Activated naive CD4-positive, alpha-beta T cell (primary cell): Measurements from ENCODE around the gene RAD51B.
"Not testable (repeated sequence)": the region's sequence is repeated elsewhere in the genome, so short reads cannot be mapped to it uniquely, and the experiment has no call there.

ENCODE experiments used
- DNase-seq, 4 experiments: peaks; one replicate each; lab custom pipeline; 2025; lab: John Stamatoyannopoulos, UW

RAD51B gene

DNA sequence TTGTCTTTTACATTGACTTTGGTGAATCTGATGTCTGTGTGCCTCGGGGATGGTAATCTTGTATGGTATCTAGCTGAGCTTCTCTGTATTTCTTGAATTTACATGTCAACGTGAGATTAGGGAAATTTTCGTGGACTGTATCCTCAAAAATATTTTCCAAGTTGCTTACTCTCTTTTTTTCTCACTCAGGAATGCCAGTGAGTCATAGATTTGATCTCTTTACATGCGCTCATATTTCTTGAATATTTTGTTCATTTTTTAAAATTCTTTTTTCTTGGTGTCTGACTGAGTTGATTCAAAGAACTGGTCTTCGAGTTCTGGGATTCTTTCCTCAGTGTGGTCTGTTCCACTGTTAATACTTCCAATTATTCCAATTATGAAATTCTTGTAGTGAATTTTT, 207.7 kb downstream of the RAD51B start:
- DNase-seq: no peak

DNA sequence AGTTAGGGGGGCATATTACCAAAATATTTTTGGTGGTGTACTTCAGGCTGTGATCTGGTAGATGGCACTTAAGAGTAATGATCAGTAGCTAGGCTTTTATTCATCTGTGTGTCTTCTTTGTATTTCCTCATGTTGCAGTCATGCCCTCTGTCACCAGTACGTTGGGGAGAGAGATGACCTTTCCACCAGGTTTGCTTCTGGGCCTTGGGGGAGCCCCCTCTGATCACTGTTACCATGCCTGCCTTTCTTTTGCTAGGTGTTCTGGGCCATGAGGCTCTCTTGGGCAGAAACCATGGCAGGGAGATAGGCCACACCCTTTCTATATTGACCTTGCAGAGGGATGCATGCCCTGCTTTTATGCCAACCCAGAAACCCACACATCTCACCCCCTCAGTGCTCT, 208.5 kb downstream of the RAD51B start:
- no peak for DNase-seq

GRCh38 chr14:68031011-68031410, 211.4 kb downstream of the RAD51B start:
- not testable (repeated sequence) for DNase-seq

DNA sequence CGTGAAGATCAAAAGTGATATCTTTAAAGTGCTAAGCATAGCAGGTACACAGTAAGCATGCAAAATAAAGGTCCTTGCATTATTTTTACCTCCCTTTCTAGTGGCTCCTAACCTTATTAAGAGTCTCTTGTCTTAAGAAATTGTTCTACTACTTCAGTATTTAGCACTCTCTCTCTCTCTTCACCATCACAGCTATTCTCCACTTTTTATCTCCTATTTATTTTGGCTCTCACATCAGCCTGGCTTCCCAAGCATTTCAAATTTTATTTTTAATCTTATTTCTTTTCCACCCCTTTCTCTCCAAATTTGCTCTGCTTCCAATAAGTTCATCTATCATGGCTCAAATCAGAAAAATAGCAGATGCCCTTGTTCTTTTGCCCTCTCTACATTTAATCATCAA, 212.6 kb downstream of the RAD51B start:
- DNase-seq: no peak

DNA sequence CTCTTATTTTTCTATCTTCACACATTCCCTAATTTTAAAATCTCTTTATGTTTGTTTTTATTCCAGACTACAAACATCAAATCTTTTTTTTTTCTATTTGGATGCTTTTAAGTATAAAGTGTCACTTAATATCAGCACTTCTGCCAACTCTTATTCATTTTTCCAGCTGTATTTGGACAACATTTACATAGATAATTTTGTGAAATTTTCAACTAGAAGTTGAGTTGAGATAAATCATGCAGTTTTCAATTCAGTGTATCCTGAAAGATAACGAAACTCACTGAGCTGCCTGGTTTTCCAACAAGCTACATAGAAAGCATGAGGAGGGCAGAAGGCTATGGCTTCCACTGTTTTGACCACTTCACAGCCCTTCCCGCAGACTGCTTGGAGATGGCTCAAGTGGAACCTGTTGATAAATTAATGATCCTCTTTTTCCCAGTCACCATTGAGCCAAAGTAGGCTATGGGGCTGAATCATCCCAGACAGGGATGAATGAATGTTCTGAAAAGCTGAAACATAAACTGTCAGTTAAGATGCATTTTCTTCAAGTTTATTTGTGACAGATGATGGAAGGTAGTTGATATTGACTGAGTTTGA, 213.9 kb downstream of the RAD51B start:
- DNase-seq: no peak

DNA sequence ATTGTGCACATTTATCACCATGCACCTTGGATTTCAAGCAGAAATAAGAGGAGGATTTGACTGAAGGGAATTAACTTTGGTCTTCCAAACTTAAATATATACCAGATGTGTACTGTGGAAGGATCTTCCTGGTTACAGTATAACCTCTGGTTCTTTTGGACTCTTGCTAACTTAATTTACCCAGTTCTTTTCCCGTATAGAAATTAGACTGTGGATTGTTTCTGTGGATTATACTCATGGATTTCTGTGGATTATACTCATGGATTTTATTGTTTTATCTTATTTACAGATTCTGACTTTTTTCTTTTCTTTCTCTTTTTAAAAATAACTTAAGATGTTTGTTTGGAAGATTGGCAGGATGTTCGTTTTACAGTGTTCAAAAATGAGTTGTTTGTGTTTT, 215.3 kb downstream of the RAD51B start:
- DNase-seq: no peak

- DNase-seq: no peak
Observed at GRCh38 chr14:68036202-68036601, 216.6 kb downstream of the RAD51B start.

DNA sequence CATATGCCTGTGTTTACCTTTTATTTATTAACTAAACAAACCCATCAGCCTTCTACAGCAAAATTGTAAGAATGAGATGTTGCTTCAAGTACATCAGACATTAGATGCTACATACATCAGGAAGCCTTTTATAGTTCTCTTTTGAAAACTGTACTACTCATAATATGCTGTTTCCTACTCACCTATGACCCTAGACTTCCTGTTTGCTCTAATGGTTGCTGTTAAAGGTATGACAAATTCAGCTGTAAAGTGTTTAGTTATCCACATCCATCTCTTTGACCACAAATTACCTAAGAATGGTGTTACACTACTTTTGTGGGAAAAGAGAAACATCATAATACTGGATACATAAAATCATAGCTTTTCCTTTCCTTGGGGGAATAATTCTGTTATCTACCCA, 220.0 kb downstream of the RAD51B start:
- DNase-seq: no peak

DNA sequence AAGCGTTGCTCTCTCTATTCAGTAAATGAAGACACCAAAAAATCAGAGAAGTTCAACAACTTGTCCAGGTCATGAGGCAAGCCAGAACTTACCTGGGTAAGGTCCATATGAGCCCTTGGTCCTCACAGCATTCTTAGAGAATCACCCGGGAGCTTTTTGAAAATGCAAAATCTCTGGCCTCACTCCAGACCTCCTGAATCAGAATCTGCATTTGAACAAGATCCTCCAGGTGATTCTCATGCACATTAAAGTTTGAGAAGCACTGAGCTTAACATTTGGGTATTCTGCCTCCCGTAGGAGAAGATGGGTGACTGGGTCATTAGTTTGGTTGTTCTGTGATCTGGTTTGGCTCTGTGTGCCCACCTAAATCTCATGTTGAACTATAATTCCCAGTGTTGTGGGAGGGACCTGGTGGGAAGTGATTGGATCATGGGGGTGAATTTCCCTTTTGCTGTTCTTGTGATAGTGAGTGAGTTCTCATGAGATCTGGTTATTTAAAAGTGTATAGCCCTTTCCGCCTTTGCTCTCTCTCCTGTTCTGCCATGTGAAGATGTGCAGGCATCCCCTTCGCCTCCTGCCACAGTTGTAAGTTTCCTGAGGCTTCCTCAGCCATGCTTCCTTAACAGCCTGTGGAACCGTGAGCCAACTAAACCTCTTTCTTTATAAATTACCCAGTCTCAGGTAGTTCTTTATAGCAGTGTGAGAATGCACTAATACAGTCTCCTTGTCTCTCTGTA, 221.2 kb downstream of the RAD51B start:
- DNase-seq: no peak

GRCh38 chr14:68041876-68042354, 222.3 kb downstream of the RAD51B start:
- no peak for DNase-seq

GRCh38 chr14:68042586-68043210, 223.1 kb downstream of the RAD51B start:
- no peak for DNase-seq

DNA sequence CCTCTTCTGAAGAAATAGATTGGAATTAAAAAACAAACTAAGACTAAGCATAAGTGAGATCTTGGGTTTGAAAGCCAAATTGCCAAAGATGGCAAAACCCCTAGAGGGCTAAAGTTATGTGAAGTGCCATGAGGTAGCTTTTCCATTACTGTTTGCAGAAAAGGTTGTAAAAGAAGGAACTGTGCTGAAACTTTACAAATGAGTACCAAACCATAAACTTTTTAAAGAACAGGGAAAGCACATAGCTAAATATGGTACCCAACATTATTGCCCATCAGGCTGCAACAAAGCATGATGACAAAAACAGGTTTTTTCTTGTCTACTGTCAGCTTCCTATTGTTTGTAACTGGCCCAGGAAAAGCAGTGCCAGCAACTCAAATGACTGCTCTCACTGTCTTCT, 224.2 kb downstream of the RAD51B start:
- no peak for DNase-seq

GRCh38 chr14:68047906-68048305, 228.3 kb downstream of the RAD51B start:
- DNase-seq: no peak

GRCh38 chr14:68048815-68049214, 229.2 kb downstream of the RAD51B start:
- DNase-seq: not testable (repeated sequence)

DNA sequence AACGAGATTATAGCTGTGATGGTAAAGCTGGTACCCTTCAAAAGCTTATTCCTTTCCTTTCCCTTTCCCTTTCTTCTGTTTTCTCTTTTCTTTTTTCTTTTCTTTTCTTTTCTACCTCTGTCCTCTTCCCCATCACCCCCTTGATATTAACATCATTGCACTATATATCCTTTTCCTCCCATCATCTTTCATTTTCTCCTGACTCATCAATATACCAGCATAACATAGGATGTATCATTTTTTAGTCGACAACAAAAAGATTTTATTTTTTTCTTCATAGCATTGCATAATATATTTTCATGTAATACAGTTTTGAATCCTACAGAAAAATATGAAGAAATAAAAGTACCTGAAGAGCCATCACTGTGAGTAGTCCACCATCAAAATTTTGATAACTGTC, 230.6 kb downstream of the RAD51B start:
- no peak for DNase-seq

- no peak for DNase-seq
Observed at GRCh38 chr14:68051146-68051545, 231.6 kb downstream of the RAD51B start.

GRCh38 chr14:68060198-68060597, 240.6 kb downstream of the RAD51B start:
- no peak for DNase-seq

DNA sequence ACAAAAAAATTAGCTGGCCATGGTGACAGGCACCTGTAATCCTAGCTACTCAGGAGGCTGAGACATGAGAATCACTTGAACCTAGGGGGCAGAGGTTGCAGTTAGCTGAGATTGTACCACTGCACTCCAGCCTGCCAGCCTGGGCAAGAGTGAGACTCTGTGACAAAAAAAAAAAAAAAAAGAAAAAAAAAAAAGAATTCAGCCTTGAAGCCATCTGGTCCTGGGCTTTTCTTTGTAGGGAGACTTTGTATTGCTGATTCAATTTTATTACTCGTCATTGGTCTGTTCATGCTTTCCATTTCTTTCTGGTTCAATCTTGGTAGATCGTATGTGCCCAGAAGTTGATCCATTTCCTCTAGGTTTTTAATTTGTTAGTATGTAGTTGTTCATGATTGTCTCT, 243.1 kb downstream of the RAD51B start:
- DNase-seq: no peak

GRCh38 chr14:68065322-68065721, 245.7 kb downstream of the RAD51B start:
- no peak for DNase-seq

- DNase-seq: no peak
Observed at GRCh38 chr14:68074765-68075381, 255.3 kb downstream of the RAD51B start.

DNA sequence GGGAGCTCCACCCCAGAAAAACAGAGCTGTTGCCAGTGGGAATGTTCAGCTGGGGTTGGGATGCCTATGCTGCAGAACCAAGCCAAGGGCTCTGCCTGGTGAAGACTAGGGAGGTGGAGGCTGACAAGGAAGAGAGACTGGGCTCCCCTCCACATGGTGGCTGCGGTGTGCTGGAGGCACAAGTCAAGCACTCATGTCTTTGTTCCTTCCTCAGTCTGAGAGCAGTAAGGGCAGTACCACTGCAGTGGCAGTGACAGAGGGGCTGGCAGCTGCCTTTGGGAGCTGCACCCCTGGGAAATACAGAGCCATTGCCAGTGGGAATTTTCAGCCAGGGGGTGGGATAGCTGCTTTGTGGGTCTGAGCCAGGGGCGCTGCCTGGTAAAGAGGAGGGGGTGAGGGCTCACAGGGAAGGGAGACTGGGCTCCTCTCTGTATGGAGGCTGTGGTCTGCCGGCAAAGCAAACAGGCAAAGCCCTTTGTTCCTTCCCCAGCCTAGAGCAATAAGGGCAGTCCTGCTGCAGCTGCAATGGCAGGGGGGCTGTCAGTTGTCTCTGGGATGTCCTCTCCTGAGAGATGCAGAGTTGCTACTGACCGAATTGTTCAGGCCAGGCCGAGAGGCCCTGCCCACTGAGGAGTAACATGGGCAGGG, 255.9 kb downstream of the RAD51B start:
- no peak for DNase-seq

GRCh38 chr14:68076451-68076850, 256.9 kb downstream of the RAD51B start:
- DNase-seq: no peak
